ENCODE data around the gene FAP. TPM values are rescaled to one million over a fixed set of nuclear protein-coding genes. Genes with fewer than 3 reads are reported as not detected.
A peak's percentile ranks its signal among the peaks of the same experiment; 100 is the strongest.

Gene FAP
- 1 to 10 TPM; 1.4 to 3.4 TPM for total RNA-seq
- long read RNA-seq, partial matches to known transcripts = 0 of 2 reads
- long read RNA-seq, other reads (novel, unspliced or antisense) = 0 of 2 reads

GRCh38 chr2:162243294-162243693 is at the start of gene FAP:
Gene FAP, minus strand, starts transcription at chr2:162243445. Its CDS starts 118 bp downstream, at chr2:162243327.
- intact Hi-C loops (cut with DNase I) = no loop called here
- peak; percentile 30 to 78 for ATAC-seq
- DNase-seq = no peak

- intact Hi-C loops (cut with DNase I) = loop anchor here in 1 of 2 donors (10.0 kb wide), 1 partner anchor 137 kb away; the partner anchor contains the start of gene GCG
- no peak for ATAC-seq
- DNase-seq = no peak
Observed at GRCh38 chr2:162291748-162292147, 48.5 kb upstream of the FAP start.

GRCh38 chr2:162282765-162283425 is 39.6 kb upstream of the FAP start:
- DNase-seq (no peak), ATAC-seq (no peak)
- intact Hi-C loops (cut with DNase I) = no loop called here

- intact Hi-C loops (cut with DNase I) = no loop called here
Observed at GRCh38 chr2:162280654-162281053, 37.4 kb upstream of the FAP start.

GRCh38 chr2:162277381-162277780 is 34.1 kb upstream of the FAP start:
- DNase-seq (no peak), ATAC-seq (no peak)
- intact Hi-C loops (cut with DNase I) = no loop called here

More at GRCh38 chr2:162280654-162281053, 37.4 kb upstream of the FAP start:
- DNase-seq (no peak), ATAC-seq (no peak)

- intact Hi-C loops (cut with DNase I) = no loop called here
- no peak for ATAC-seq
- no peak for DNase-seq
Observed at GRCh38 chr2:162267996-162268395, 24.8 kb upstream of the FAP start.

GRCh38 chr2:162267496-162267895 is 24.3 kb upstream of the FAP start:
- no peak for ATAC-seq
- no peak for DNase-seq
- intact Hi-C loops (cut with DNase I) = no loop called here

GRCh38 chr2:162266460-162266760 is 23.2 kb upstream of the FAP start:
- DNase-seq = no peak
- ATAC-seq = peak; percentile 34 to 68
- intact Hi-C loops (cut with DNase I) = no loop called here

- intact Hi-C loops (cut with DNase I) = no loop called here
- ATAC-seq (peak in 1 of 2 donors; percentile 18), DNase-seq (no peak)
Observed at GRCh38 chr2:162265666-162266459, 22.6 kb upstream of the FAP start.

GRCh38 chr2:162261032-162261945 is 18.0 kb upstream of the FAP start:
- intact Hi-C loops (cut with DNase I) = no loop called here
- peak; percentile 89 to 91 for ATAC-seq
- peak; percentile 56 for DNase-seq

GRCh38 chr2:162258686-162259085 is 15.4 kb upstream of the FAP start:
- intact Hi-C loops (cut with DNase I) = no loop called here
- no peak for DNase-seq
- ATAC-seq = no peak

GRCh38 chr2:162258169-162258568 is 14.9 kb upstream of the FAP start:
- DNase-seq (no peak), ATAC-seq (no peak)
- intact Hi-C loops (cut with DNase I) = no loop called here

- intact Hi-C loops (cut with DNase I) = no loop called here
- ATAC-seq (no peak), DNase-seq (no peak)
Observed at GRCh38 chr2:162257425-162257824, 14.2 kb upstream of the FAP start.

GRCh38 chr2:162256591-162256991 is 13.3 kb upstream of the FAP start:
- peak in 1 of 2 donors; percentile 21 for ATAC-seq
- intact Hi-C loops (cut with DNase I) = no loop called here

GRCh38 chr2:162254236-162254871 is 11.1 kb upstream of the FAP start:
- ATAC-seq (no peak), DNase-seq (no peak)
- intact Hi-C loops (cut with DNase I) = no loop called here

More at GRCh38 chr2:162256591-162256991, 13.3 kb upstream of the FAP start:
- no peak for DNase-seq

GRCh38 chr2:162253435-162253834 is 10.2 kb upstream of the FAP start:
- intact Hi-C loops (cut with DNase I) = no loop called here
- DNase-seq = no peak
- ATAC-seq = no peak

- ATAC-seq = no peak
- no peak for DNase-seq
- intact Hi-C loops (cut with DNase I) = no loop called here
Observed at GRCh38 chr2:162252153-162252552, 8.9 kb upstream of the FAP start.

- ATAC-seq (no peak), DNase-seq (no peak)
- intact Hi-C loops (cut with DNase I) = no loop called here
Observed at GRCh38 chr2:162245781-162246180, 2.5 kb upstream of the FAP start.

GRCh38 chr2:162245061-162245460 is 1.8 kb upstream of the FAP start:
- intact Hi-C loops (cut with DNase I) = no loop called here
- DNase-seq = no peak
- peak in 1 of 2 donors; percentile 49 for ATAC-seq
